LNCaP clone FGC (cell line): ENCODE results near the gene PBX1.

Experiments used
- DNase-seq: peaks from one replicate; pipeline ENCODE4 v3.0.0-alpha.2; 2011; ENCODE audit warnings: low read depth
- H3K4me3 ChIP-seq: 2 replicates; pipeline ENCODE4 v1.5.1; 2011; ENCODE audit warnings: mild to moderate bottlenecking, low read depth, low read length, control low read depth
- TF ChIP-seq, protein P1 (sequence below): IDR thresholded peaks from 2 replicates; pipeline ENCODE4 v1.5.1; 2012; ENCODE audit warnings: mild to moderate bottlenecking; ENCODE audit not compliant: control insufficient read depth, insufficient read depth; ENCODE audit errors: extremely low read depth

Gene PBX1

DNA sequence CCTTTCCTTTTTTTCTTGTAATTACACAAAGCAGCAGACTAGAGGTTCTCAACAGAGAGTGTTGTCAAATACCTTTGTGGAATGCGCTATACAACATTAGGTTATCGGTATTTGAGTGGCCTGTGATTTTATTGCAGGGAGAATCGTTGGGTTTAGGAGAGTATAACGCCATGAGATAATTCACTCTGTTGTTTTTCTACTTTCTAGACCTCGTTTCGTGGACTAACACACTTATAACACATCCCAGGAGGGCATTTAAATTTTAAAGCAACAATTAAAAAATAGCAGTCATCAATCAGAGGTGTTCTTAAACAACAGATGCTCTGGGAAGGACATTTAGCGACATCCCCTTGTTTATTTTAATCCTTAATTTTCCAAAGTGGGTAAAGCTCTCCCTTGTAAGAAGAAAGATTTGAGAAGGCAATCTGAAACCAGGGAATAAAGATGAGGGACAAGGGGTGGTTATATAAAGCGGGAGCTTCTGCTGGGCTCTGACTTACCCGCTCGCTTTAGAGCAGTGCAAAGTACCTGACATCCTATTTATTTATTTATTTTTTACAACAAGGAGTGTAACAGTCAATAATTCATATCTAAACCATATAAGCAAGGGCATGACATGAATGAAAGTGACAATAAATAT lies 4.9 kb downstream of the PBX1 start:
- no peak for DNase-seq
- no peak overlapping the region for H3K4me3 ChIP-seq

DNA sequence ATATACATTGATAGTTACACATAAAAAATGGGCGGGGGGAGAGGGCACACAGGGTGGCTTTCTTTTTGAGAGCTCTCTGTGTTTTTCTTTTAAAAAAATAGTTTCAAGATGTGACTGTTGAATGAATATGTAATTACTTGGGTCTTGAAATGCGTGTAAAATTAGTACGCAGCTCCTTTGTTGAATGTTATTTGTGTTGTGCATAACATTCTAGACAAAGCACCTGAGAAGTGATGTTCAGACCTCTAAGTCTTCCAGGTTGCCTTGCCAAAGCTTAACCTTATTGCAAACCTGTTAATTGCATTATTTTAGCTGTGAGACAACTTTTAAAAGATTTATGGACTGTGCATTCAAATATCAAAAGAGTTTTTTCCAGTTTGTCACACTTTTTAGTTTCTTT lies 5.4 kb downstream of the PBX1 start:
- no peak for DNase-seq
- no peak overlapping the region for H3K4me3 ChIP-seq
- TF ChIP-seq, protein P1, sequence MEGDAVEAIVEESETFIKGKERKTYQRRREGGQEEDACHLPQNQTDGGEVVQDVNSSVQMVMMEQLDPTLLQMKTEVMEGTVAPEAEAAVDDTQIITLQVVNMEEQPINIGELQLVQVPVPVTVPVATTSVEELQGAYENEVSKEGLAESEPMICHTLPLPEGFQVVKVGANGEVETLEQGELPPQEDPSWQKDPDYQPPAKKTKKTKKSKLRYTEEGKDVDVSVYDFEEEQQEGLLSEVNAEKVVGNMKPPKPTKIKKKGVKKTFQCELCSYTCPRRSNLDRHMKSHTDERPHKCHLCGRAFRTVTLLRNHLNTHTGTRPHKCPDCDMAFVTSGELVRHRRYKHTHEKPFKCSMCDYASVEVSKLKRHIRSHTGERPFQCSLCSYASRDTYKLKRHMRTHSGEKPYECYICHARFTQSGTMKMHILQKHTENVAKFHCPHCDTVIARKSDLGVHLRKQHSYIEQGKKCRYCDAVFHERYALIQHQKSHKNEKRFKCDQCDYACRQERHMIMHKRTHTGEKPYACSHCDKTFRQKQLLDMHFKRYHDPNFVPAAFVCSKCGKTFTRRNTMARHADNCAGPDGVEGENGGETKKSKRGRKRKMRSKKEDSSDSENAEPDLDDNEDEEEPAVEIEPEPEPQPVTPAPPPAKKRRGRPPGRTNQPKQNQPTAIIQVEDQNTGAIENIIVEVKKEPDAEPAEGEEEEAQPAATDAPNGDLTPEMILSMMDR = no peak

More for the DNA sequence above, 4.9 kb downstream of the PBX1 start:
- TF ChIP-seq, protein P1 = no peak

DNA sequence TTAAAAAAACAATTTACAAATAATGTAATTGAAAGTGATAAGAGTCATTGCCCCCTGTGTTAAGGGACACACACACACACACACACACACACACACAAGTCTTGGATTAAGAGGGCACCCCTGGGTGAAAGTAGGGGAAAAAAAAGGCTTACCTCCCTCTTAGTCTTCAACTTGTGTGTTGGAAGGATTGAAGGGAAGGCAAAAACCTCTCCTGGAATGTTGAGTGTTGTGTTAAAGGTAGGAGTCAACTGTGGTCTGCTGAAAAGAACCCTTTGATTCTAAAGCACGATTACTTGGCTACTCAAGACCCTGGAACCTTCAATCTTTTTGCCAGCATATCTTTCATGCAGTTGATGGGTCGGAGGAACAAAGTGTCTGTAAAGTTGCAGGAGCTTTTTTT lies 6.4 kb downstream of the PBX1 start:
- TF ChIP-seq, protein P1 = no peak
- no peak overlapping the region for H3K4me3 ChIP-seq
- no peak for DNase-seq

DNA sequence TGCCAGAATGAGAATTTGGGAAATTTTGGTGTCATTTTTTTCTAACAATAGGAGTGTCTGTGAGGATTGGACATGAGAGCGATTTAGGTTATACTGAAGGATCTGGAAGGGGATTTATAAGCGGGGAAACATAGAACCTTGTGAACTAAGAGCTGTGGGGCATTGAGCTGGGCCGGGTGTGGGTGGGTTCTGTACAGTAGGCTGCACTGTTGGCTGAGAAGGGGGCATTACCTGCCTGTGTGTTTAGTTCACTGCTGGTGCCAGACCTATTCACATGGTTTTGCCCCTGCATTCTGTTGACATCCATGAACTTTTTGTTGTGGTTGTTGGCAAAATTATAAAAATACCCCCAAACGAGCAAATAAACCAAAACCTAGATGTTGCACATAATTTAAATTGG lies 8.8 kb downstream of the PBX1 start:
- H3K4me3 ChIP-seq = no peak overlapping the region
- TF ChIP-seq, protein P1 = no peak
- DNase-seq = no peak

DNA sequence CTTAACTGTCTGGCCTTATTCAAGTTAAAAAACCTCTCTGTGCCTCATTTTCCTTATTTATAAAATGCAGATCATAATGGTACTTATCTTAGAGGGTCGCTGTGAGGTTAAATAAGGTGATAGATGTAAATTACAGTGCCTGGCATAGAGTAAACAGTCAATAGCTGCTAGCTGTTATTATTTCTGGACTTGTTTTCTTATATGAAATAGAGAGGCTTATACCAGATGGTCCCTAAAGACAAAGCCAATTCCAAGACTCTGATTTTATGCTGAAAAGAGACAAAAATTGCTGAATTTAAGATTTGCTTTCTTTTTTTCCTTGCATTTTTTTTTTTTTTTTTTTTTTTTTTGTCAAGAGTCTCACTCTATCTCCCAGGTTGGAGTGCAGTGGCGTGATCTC lies 10.3 kb downstream of the PBX1 start:
- TF ChIP-seq, protein P1 = no peak
- no peak for DNase-seq
- H3K4me3 ChIP-seq = no peak overlapping the region

DNA sequence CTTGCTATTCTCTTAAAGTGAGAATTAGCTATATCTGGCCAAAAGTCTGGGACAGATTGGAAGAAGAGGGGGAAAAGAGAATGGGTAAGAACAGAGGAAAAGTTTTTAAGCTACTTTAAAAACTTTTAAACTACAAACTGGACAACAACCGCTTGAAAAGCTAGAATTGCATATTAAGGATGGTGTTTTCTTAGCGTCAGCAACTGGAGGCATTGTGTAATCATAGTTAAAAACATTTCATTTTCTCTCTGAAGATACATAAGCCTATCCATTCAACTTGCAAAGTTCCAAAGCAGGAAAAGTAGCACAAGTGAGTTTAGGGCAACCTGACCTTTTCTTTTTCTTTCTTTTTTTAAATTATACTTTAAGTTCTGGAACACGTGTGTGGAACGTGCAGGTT lies 10.9 kb downstream of the PBX1 start:
- H3K4me3 ChIP-seq = no peak overlapping the region
- DNase-seq = no peak
- TF ChIP-seq, protein P1 = no peak

DNA sequence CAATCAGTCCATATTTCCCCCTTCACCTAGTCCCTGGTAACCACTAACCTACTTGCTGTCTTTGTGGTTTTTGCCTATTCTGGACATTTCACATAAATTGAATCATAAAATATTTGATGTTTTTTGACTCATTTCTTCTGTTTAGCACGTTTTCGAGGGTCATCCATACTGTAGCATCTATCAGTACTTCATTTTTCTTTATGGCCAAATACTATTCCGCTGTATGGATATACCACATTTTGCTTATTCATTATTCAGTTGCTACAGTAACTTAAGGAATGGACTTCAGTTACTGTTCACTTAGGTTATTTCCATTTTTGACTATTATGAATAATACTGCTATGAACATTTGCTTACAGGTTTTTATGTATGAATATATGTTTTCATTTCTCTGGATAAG lies 12.3 kb downstream of the PBX1 start:
- TF ChIP-seq, protein P1 = no peak
- H3K4me3 ChIP-seq = no peak overlapping the region

More for the DNA sequence above, 12.3 kb downstream of the PBX1 start:
- no peak for DNase-seq
